Measurements from ENCODE around the gene CAMK2A.
A peak's percentile ranks its signal among the peaks of the same experiment; 100 is the strongest.

The CAMK2A gene

GRCh38 chr5:150278046-150278730, 11.4 kb downstream of the CAMK2A start:
- peak; percentile 13 for DNase-seq

DNA sequence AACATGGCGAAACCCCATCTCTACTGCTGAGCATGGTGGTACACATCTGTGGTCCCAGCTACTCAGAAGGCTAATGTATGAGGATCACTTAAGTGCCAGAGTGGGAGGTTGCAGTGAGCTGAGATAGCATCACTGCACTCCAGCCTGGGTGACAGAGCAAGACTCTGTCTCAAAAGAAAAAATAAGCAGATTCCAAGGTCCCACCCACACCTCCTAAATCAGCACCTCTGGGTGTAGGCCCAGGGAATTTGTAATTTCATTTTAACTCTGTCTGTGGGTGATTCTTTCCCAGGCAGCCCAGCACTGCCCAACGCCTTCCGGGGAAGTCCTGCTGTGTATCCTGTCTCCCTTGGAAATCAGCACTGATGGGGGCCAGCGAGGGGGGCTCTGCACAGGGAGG, 12.5 kb downstream of the CAMK2A start:
- DNase-seq, result no peak

DNA sequence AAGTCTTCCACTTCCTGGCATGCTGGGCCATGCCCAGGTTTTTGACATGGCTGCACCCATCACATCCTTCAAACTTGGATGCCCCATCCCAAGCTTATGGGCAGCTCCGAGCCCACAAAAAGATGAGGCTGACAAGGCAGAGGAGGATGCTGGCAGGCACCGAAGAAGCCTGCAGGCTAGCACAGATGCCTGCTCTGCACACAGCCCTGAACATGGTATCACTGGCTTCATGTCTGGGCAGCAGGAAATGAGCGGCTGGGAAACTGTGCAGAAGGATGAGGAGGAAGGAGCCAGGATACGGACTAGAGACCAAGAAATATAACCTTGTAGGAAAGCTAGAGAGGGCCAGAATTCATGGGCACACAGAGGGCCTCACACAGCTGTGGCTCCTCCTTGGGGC, 14.8 kb downstream of the CAMK2A start:
- no peak for DNase-seq

- DNase-seq, result peak; percentile 62
Measured at GRCh38 chr5:150272531-150272930, 17.0 kb downstream of the CAMK2A start.

DNA sequence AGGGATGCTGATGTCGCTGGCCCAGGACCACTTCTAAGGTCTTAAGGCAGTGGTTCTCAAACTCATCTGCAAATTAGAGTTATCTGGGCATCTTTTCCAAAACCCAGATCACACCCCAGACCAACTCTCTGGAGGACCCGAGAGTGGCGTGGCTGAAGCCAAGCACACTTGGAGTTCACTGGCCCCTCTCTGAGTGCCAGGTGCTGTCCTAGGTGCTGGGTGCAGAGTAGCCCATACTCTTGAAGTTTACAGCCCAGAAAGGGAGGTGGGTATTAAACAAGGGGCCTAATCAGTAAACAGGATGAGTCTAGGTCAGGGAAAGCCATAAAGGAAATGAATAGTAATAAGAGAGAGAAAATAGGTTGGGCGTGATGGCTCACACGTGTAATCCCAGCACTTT, 17.6 kb downstream of the CAMK2A start:
- no peak for DNase-seq

- DNase-seq, result no peak
Measured at GRCh38 chr5:150271296-150271692, 18.3 kb downstream of the CAMK2A start.

DNA sequence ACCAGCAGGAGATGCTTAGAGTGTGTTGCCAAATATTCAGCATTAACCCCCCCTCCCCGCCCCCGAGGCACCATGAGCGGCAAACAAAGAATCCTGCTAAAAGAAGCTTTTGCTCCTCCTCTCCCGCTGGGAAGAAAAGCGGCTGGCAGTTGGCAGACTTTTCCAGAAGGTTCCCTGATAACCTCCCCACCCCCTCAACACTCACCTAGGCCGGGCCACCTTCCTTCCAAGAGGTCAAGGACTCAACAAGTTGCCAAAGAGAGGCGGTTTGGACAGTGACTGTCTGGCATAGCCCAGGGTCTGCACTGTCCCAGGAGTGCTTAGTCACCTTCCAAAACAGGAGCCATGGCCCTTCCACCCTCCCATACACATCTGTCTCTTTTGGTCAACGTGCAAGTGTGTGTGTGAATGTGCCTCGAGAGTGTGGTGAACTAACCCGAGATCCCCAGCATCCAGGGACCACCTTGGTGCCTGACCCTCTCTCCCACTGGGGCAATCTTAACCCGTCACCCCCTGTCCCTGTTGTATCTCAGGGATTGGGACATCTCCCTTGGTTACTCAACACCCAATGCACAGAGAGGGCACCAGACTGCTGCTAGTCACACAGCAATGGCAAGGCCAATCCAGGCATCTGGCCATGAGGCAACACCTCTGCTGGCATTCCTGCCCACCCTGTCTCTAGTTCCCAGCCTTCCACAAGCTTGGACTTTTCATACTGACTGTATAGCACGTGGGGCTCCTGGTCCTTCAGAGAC, 18.9 kb downstream of the CAMK2A start:
- DNase-seq, result no peak

DNA sequence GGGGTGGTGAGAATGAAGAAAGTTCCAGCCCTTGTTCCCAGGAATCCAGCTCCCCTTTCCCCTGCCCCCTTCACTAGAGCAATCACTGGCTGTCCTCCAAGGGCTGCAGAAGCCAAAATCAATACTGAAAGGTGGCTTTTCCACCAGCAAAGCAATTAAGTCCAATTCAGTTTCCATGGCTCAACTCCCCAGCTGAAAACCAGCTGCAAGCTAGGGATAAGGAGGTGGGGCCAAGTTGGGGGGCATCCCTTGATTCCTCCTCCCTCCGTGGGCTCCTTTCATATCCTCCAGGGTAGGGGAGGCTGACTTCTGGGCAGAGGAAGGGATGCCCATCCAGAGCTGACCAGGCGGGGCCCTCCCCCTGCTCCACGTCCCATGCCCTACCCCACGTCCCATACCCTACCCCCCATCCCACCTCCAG, 22.7 kb downstream of the CAMK2A start:
- no peak for DNase-seq

GRCh38 chr5:150265870-150266383, 23.6 kb downstream of the CAMK2A start:
- no peak for DNase-seq

DNA sequence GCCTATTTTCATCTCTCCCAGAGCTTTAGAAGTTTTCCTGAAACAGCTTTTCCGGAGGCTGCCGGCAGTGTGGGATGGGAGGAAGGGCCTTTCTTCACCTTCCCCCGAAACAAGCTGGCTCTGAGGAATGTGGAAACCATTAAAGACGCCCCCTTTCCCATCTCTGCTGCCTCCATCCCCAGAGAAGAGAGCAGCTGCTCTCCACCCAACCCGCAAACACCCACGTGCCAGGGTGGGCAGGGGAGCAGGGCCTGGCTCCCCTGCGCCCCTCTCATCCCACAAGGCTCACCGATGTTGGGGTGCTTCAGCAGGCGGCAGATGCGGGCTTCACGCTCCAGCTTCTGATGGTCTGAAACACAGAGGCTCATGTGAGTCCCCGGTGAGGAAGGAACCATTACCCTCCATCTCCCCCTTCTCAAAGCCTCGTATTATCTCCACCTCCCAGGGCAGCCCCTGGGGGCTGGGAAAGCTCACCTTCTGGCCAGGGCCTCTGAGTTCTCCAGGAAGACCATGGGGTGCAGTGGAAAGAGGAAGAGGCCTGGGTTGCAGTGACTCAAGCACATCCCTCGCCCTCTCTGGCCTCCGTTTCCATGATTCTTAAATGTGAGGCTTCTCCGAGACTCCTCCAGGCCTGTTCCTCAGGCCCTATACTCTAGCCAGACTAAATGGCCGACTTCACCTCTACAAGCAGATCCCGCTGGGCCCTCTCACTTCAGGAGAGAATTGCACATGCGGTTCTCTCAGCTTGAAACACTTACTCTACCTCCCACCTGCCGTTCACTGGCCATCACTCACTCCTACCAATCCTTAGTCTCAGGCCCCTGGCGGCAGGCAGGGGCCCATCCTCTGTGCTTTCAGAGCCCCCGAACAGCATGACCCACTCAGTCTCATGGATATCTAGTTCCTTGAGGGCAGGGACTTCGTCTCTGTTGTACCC, 24.6 kb downstream of the CAMK2A start:
- no peak for DNase-seq

DNA sequence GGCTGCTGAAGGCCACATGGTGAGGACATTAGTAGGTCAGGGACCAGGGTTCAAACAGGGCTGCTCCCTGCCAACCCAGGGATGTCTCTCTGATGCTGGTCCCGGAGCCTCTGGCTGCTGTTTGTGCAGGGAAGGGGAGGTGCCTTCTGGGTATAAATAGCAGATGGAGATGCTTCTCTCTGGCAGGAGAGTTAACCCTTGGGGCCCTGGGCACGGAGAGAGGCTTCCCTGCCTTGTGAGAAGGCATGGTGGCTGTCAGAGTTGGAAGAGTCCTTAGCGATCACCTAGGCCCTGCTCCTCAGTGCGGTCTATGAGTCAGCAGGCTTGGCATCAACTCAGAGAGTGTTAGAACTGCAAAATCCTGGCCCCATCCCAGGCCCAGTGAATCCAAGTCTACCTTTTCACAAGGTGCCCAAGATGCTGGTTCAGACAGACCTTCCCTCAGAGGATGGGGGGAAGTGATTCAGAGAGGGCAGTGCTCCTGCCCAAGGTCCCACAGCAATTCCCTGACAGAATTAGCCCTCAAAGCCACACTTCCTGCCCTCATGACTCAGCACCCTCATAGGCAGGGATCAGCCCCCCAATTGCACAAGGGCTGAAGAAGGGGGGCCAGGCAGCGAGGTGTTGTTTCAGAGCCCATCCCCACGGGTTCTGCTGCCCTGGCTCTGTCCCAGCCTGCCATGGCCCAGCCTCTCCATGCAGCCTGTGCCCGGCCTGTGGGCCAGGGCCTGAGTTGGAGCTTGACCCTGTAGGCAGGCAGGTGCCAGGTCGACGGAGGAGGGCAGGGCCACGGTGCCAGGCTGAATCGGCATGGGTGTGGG, 25.6 kb downstream of the CAMK2A start:
- no peak for DNase-seq

DNA sequence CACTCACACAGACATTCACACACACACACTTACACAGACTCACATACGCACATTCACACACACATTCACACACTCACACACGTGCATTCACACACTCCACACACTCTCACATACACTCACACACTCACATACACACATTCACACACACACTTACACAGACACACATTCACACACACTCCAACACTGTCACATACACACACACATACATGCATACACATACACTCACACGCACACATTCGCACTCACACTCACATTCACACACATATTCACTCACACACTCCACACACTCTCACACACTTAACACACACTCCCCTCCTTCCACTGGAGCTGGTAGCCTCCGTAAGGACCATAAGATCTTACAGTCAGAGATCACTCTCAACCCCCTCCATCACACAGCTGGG, 26.2 kb downstream of the CAMK2A start:
- no peak for DNase-seq

GRCh38 chr5:150262502-150262901, 27.1 kb downstream of the CAMK2A start:
- no peak for DNase-seq

DNA sequence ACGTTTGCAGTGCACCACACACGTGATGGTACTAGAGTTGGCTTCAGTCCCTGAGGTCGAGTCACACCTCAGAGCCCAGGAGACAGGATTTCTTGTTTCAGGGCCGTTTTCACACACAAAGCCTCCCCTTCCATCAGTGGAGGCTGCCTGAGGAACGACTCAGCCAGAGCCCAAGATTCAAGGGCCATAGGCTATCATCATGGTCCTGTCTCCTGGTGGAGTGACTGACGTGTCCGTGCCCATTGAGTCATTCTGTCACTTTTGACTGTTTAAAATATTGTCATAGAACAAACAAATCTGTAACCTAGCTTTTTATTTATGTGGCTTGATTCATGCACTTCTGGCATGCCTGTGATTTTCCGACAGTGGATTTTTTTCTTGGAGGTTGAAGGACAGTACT, 28.3 kb downstream of the CAMK2A start:
- no peak for DNase-seq

GRCh38 chr5:150258130-150258529, 31.4 kb downstream of the CAMK2A start:
- DNase-seq, result no peak

DNA sequence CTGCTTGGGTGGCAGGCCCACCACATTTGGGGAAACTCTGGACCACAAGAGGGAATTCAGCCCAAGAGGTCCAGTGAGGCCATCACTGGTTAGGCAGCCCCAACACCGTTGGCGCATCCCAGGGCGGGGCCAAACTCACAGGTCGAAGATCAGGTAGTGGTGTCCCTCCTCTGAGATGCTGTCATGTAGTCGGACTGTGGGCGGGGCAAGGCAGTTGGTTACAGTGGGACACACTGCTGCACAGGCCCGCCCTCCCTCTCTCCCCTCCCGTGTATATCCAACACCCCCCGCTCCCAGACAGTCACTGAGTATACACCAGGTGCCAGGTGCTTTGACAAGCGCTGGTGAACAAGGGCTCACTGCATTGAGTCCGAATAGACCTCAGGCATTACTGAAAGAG, 32.1 kb downstream of the CAMK2A start:
- DNase-seq, result no peak

DNA sequence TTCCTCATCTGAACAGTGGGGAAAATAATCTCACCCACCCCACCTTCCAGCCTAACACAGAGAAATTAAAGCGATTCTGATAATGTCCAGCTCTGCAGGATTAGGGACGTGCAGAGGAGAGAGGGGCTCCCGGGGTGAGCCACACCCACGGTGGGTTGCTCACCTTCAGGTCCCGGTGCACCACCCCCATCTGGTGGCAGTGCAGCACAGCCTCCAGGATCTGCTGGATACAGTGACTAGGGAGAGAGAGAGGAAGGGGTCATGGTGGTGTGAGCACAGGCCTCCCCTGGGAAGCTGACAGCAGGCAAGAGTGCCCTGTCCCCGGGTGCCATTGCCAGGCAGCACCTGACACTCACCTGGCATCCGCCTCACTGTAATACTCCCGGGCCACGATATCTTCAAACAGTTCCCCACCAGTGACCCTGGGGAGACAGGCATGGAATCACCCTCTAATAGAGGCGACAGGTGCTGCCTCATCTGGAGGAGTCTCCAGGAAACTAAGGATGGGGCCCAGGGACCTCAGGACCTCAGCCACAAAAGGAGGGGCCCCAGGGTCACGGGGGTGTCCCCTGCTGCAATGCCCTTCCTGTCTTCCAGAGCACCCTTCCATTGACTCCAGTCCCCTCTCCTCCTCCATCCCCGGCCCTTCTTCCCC, 33.0 kb downstream of the CAMK2A start:
- no peak for DNase-seq

- DNase-seq, result no peak
Measured at GRCh38 chr5:150255659-150256409, 33.7 kb downstream of the CAMK2A start.

DNA sequence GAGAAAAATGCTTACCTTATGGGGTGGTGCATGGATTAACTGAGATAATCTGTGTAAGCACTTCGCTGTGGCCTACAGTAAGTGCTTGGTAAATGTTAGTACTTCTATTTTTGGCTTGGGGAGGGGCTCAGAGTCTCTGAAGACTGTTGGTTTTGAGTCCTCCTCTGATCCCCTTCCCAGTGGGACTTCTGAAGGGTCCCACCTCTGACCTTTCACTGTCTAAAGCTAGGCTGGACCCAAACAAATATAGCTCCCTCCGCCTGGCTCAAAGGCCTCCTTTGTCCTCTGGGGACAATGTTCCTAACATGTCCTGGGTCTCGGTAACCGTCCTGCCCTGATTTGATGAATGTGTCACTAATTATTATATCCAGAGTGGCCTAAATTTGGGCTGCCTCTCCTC, 34.8 kb downstream of the CAMK2A start:
- DNase-seq, result no peak

- no peak for DNase-seq
Measured at GRCh38 chr5:150254363-150254762, 35.2 kb downstream of the CAMK2A start.
